ENCODE measurements around the gene ALG14. TPM values are rescaled to one million over a fixed set of nuclear protein-coding genes. Genes with fewer than 3 reads are reported as not detected.

ALG14 gene
- total RNA-seq, 1 donor from 2014 or later, result 10.5 TPM

- TF ChIP-seq, protein P1, sequence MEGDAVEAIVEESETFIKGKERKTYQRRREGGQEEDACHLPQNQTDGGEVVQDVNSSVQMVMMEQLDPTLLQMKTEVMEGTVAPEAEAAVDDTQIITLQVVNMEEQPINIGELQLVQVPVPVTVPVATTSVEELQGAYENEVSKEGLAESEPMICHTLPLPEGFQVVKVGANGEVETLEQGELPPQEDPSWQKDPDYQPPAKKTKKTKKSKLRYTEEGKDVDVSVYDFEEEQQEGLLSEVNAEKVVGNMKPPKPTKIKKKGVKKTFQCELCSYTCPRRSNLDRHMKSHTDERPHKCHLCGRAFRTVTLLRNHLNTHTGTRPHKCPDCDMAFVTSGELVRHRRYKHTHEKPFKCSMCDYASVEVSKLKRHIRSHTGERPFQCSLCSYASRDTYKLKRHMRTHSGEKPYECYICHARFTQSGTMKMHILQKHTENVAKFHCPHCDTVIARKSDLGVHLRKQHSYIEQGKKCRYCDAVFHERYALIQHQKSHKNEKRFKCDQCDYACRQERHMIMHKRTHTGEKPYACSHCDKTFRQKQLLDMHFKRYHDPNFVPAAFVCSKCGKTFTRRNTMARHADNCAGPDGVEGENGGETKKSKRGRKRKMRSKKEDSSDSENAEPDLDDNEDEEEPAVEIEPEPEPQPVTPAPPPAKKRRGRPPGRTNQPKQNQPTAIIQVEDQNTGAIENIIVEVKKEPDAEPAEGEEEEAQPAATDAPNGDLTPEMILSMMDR (IDR thresholded peaks at IDR 0.05; ENCODE audit: unreplicated experiment), result no peak
- Mint-ChIP-seq H3K4me3 (ENCODE audit: low read depth) (no peak overlapping the region), H3K27me3 (no peaks in the 10 kb centered on the region), H3K27ac (peak overlapping the region; percentile 65), H3K4me1 (ENCODE audit: low read depth) (peaks cover 48% of the 10 kb centered on the region), H3K9me3 (ENCODE audit: low read depth) (no peaks in the 10 kb centered on the region), H3K36me3 (ENCODE audit: insufficient read depth) (peaks cover 2% of the 10 kb centered on the region)
- no peak for DNase-seq (ENCODE audit: low spot score, unreplicated experiment)
Observed at GRCh38 chr1:95018602-95019369, 54.0 kb downstream of the ALG14 start.

GRCh38 chr1:95017775-95018174 lies 55.0 kb downstream of the ALG14 start:
- Mint-ChIP-seq H3K4me3 (ENCODE audit: low read depth) (no peak overlapping the region), H3K36me3 (ENCODE audit: insufficient read depth) (peaks cover 2% of the 10 kb centered on the region), H3K27ac (no peak overlapping the region), H3K4me1 (ENCODE audit: low read depth) (peaks cover 51% of the 10 kb centered on the region), H3K9me3 (ENCODE audit: low read depth) (no peaks in the 10 kb centered on the region), H3K27me3 (no peaks in the 10 kb centered on the region)
- TF ChIP-seq, protein P1 (IDR thresholded peaks at IDR 0.05; ENCODE audit: unreplicated experiment), result no peak
- no peak for DNase-seq (ENCODE audit: low spot score, unreplicated experiment)

GRCh38 chr1:95015076-95015475 lies 57.7 kb downstream of the ALG14 start:
- peaks cover 39% of the 10 kb centered on the region for H3K4me1 Mint-ChIP-seq (ENCODE audit: low read depth)
- DNase-seq (ENCODE audit: low spot score, unreplicated experiment), result no peak
- H3K4me3 Mint-ChIP-seq (ENCODE audit: low read depth), result no peak overlapping the region

DNA sequence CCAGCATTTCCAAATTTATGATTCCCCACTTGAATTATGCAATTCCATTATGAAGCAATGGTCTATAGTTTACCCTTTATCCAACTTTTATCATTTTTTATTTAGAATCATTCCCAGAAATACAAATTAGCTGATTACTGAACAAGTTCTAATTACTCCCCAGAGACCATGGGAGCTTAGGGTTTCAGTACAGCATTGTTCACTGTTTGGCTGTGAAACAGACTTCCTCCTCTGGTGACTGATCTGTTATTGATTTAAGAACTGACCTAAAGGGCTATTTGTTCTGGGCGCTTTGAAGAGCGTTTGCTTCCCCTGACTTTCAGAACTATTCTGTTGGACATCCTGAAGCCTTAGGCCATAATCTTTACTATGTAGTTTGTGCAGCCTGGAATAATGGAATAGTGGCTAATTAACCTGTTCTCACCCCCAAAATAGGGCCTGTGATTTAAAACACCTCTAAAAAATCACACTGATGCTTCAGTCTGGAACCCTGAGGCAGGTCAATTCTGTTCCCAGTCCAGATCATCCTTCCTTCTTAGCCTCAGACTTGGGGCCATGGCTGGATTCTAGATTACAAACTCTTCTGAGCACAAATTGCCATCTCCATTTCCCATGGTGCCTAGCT lies 58.7 kb downstream of the ALG14 start:
- Mint-ChIP-seq H3K9me3 (ENCODE audit: low read depth) (no peaks in the 10 kb centered on the region), H3K27ac (peak overlapping the region; percentile 92), H3K4me1 (ENCODE audit: low read depth) (peaks cover 34% of the 10 kb centered on the region), H3K4me3 (ENCODE audit: low read depth) (no peak overlapping the region), H3K27me3 (no peaks in the 10 kb centered on the region), H3K36me3 (ENCODE audit: insufficient read depth) (peaks cover 2% of the 10 kb centered on the region)
- no peak for DNase-seq (ENCODE audit: low spot score, unreplicated experiment)
- TF ChIP-seq, protein P1 (IDR thresholded peaks at IDR 0.05; ENCODE audit: unreplicated experiment), result no peak

More at GRCh38 chr1:95015076-95015475, 57.7 kb downstream of the ALG14 start:
- Mint-ChIP-seq H3K27me3 (no peaks in the 10 kb centered on the region), H3K27ac (peak overlapping the region; percentile 21), H3K36me3 (ENCODE audit: insufficient read depth) (peaks cover 2% of the 10 kb centered on the region), H3K9me3 (ENCODE audit: low read depth) (no peaks in the 10 kb centered on the region)
- TF ChIP-seq, protein P1 (IDR thresholded peaks at IDR 0.05; ENCODE audit: unreplicated experiment), result no peak

DNA sequence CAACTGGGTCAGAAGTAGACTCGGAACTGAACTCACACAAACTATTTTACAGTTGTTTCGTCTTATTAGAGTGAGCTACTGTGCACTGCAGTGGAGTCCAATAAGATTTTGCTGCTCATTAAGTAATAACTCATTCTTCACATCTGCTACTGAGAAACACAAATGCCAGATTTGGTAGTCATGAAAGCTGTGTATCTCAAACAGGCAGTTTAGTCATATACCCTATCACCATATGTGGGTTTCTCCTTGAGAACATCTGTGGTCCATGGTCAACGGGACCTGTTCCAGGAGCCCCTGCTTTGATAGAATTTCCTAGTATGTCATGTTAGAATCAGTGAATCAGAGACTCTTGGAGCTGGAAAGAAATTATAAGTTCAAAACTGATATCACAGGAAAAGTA lies 60.4 kb downstream of the ALG14 start:
- H3K27ac Mint-ChIP-seq, result no peak overlapping the region
- TF ChIP-seq, protein P1 (IDR thresholded peaks at IDR 0.05; ENCODE audit: unreplicated experiment), result no peak
- no peak overlapping the region for H3K4me3 Mint-ChIP-seq (ENCODE audit: low read depth)
- H3K27me3 Mint-ChIP-seq, result no peaks in the 10 kb centered on the region
- H3K9me3 Mint-ChIP-seq (ENCODE audit: low read depth), result no peaks in the 10 kb centered on the region
- H3K36me3 Mint-ChIP-seq (ENCODE audit: insufficient read depth), result peaks cover 2% of the 10 kb centered on the region
- peaks cover 21% of the 10 kb centered on the region for H3K4me1 Mint-ChIP-seq (ENCODE audit: low read depth)
- no peak for DNase-seq (ENCODE audit: low spot score, unreplicated experiment)
